Ishikawa (cell line): ENCODE data around the gene DAAM1.

Experiments used
- CEBPB ChIP-seq: IDR thresholded peaks from 2 replicates; pipeline ENCODE4 v1.6.1; 2012
- EP300 ChIP-seq: IDR thresholded peaks from 2 replicates; pipeline ENCODE4 v1.6.1; 2012; ENCODE audit warnings: borderline replicate concordance
- FOXM1 ChIP-seq: IDR thresholded peaks from 2 replicates; pipeline ENCODE4 v1.6.1; 2012; ENCODE audit warnings: low read depth, borderline replicate concordance
- ZBTB7A ChIP-seq: IDR thresholded peaks from 2 replicates; pipeline ENCODE4 v1.6.1; 2012; ENCODE audit warnings: low read depth

- TF ChIP-seq FOXM1 (no peak), CEBPB (no peak), EP300 (no peak), ZBTB7A (no peak)
Measured at GRCh38 chr14:59195912-59196311, 7.4 kb downstream of the DAAM1 start.
